RWPE1 (cell line): ENCODE results near the gene CBLIF.
"Not testable (repeated sequence)": the region's sequence is repeated elsewhere in the genome, so short reads cannot be mapped to it uniquely, and the experiment has no call there.

Source experiments
- CTCF ChIA-PET: fragments of 350-600 bp; sonication (Branson Sonifier 250); formaldehyde crosslinking; extraction: SDS; loops from one replicate; lab custom pipeline; 2021; lab: Yijun Ruan, JAX
- POLR2A ChIA-PET: fragments of 400-600 bp; formaldehyde crosslinking; extraction: SDS; loops from one replicate; lab custom pipeline; 2020; ENCODE audit warnings: antibody characterized with exemption; ENCODE audit not compliant: low non-redundant PET; lab: Yijun Ruan, JAX
- DNase-seq: peaks from one replicate; pipeline ENCODE4 v3.0.0; 2012; ENCODE audit warnings: low spot score
- H3K27ac ChIP-seq: fragments of 450-650 bp; 2 replicates; pipeline ENCODE4 v1.5.1; 2017
- CTCF ChIP-seq: fragments of 450-650 bp; conservative IDR thresholded peaks from 2 replicates; pipeline ENCODE4 v1.5.1; 2017; ENCODE audit warnings: low read depth, mild to moderate bottlenecking

Gene CBLIF

GRCh38 chr11:59845399-59845798, at the start of gene CBLIF:
Gene CBLIF (minus strand): TSS chr11:59845499. CDS start chr11:59845453, 46 bp downstream.
- ChIA-PET POLR2A (no interaction called here), CTCF (interaction anchor here (1.0 kb wide), 1 partner anchor 23 kb away, joined by 3 read pairs; no protein-coding TSS in a partner anchor)
- H3K27ac ChIP-seq: no peak within 1 kb of the TSS
- DNase-seq: no peak
- no peak for TF ChIP-seq CTCF

- H3K27ac ChIP-seq: no peak overlapping the region
- CTCF ChIA-PET: interaction anchor here (0.6 kb wide), 1 partner anchor 337 kb away, joined by 3 read pairs; no protein-coding TSS in a partner anchor
- POLR2A ChIA-PET: interaction anchor here (0.6 kb wide), 1 partner anchor 717 kb away, joined by 7 read pairs; no protein-coding TSS in a partner anchor
- no peak for TF ChIP-seq CTCF
- DNase-seq: no peak
These were observed 49.3 kb upstream of the CBLIF start for GRCh38 chr11:59894616-59895015.

- no peak overlapping the region for H3K27ac ChIP-seq
- no peak for TF ChIP-seq CTCF
- CTCF ChIA-PET: no interaction called here
- POLR2A ChIA-PET: no interaction called here
- DNase-seq: no peak
These were observed 46.5 kb upstream of the CBLIF start for GRCh38 chr11:59891781-59892181.

GRCh38 chr11:59887156-59887555, 41.9 kb upstream of the CBLIF start:
- DNase-seq, POLR2A ChIA-PET, H3K27ac ChIP-seq, CTCF ChIA-PET: not testable (repeated sequence)

- ChIA-PET CTCF (interaction anchor here (0.7 kb wide), 1 partner anchor 884 kb away, joined by 3 read pairs; no protein-coding TSS in a partner anchor), POLR2A (no interaction called here)
- H3K27ac ChIP-seq: no peak overlapping the region
- no peak for TF ChIP-seq CTCF
- DNase-seq: no peak
These were observed 38.3 kb upstream of the CBLIF start for GRCh38 chr11:59883597-59883996.

- TF ChIP-seq CTCF: no peak
- CTCF ChIA-PET: interaction anchor here (0.7 kb wide), 1 partner anchor 11 kb away, joined by 3 read pairs; no protein-coding TSS in a partner anchor
These were observed 34.3 kb upstream of the CBLIF start for GRCh38 chr11:59879567-59879966.

GRCh38 chr11:59878575-59878974, 33.3 kb upstream of the CBLIF start, which contains the start of gene OOSP3:
Gene OOSP3 (plus strand): TSS chr11:59878782. CDS start chr11:59878809, 27 bp downstream.
- TF ChIP-seq CTCF: no peak
- ChIA-PET POLR2A (no interaction called here), CTCF (interaction anchor here (0.5 kb wide), 1 partner anchor 40 kb away, joined by 6 read pairs; no protein-coding TSS in a partner anchor)
- DNase-seq: no peak
- H3K27ac ChIP-seq: no peak within 1 kb of the TSS

More at GRCh38 chr11:59879567-59879966, 34.3 kb upstream of the CBLIF start:
- DNase-seq: no peak
- H3K27ac ChIP-seq: no peak overlapping the region
- POLR2A ChIA-PET: no interaction called here
